GM18517 (cell line): ENCODE data around the gene PKD1L1.
A peak's percentile ranks its signal among the peaks of the same experiment; 100 is the strongest.
"Not testable (repeated sequence)": the region's sequence is repeated elsewhere in the genome, so short reads cannot be mapped to it uniquely, and the experiment has no call there.

Experiments used
- ATAC-seq: cut with Tn5 transposase; IDR thresholded peaks from one replicate; pipeline ENCODE4 v1.9.1; 2021; ENCODE audit warnings: mild to moderate bottlenecking, moderate library complexity; ENCODE audit not compliant: unreplicated experiment

The PKD1L1 gene, protein sequence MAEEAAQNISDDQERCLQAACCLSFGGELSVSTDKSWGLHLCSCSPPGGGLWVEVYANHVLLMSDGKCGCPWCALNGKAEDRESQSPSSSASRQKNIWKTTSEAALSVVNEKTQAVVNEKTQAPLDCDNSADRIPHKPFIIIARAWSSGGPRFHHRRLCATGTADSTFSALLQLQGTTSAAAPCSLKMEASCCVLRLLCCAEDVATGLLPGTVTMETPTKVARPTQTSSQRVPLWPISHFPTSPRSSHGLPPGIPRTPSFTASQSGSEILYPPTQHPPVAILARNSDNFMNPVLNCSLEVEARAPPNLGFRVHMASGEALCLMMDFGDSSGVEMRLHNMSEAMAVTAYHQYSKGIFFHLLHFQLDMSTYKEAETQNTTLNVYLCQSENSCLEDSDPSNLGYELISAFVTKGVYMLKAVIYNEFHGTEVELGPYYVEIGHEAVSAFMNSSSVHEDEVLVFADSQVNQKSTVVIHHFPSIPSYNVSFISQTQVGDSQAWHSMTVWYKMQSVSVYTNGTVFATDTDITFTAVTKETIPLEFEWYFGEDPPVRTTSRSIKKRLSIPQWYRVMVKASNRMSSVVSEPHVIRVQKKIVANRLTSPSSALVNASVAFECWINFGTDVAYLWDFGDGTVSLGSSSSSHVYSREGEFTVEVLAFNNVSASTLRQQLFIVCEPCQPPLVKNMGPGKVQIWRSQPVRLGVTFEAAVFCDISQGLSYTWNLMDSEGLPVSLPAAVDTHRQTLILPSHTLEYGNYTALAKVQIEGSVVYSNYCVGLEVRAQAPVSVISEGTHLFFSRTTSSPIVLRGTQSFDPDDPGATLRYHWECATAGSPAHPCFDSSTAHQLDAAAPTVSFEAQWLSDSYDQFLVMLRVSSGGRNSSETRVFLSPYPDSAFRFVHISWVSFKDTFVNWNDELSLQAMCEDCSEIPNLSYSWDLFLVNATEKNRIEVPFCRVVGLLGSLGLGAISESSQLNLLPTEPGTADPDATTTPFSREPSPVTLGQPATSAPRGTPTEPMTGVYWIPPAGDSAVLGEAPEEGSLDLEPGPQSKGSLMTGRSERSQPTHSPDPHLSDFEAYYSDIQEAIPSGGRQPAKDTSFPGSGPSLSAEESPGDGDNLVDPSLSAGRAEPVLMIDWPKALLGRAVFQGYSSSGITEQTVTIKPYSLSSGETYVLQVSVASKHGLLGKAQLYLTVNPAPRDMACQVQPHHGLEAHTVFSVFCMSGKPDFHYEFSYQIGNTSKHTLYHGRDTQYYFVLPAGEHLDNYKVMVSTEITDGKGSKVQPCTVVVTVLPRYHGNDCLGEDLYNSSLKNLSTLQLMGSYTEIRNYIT (N-terminal part only)

DNA sequence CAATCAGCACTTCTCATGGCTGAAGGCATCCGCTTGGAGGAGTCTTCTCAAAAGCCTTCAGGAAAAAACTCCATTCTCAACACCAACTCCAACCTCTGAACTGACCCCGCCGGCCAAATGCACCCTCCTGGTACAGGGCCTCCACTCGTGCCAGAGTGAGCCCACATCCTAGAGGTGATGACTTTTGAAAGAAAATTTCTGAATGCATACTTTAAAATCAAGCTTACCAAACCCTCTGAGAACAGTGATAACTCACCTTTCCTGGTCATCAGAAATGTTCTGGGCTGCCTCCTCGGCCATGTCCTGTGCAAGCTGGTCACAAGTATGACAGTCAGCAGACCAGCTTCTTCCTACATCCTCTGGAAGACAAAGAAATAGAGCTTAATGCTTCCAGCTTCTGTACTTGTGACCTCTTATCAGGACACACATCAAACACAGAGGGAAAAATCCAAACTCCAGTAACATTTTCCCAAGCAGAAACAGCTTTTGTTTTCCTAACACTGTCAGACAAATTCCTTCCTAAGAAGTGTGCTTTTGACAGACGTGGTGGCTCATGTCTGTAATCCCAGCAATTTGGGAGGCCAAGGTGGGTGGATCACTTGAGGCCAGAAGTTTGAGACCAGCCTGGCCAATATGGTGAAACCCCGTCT lies at the start of gene PKD1L1:
TSS of gene PKD1L1 (minus strand) at position 326 of the 650 bp plus-strand sequence. CDS start at position 300, 26 bp downstream.
- no peak for ATAC-seq

DNA sequence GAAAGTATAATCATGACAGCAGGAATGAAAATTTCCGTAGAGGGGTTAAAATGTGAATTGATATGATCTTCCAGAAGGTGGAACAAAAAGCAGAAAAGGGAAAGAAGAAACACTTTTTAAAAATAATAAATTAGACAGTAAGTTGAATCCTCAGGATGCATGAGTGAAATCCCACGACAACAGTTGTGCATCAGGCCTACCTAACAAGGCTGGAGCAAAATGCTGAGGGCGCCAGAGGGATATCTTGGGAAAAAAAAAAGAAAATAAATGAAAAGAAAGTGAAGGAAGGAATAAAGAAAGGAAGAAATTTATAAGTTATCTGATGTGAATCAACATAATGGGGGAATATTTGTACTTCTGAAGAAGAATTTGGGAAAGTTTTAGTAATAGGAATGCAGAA lies 44.2 kb upstream of the PKD1L1 start:
- no peak for ATAC-seq

DNA sequence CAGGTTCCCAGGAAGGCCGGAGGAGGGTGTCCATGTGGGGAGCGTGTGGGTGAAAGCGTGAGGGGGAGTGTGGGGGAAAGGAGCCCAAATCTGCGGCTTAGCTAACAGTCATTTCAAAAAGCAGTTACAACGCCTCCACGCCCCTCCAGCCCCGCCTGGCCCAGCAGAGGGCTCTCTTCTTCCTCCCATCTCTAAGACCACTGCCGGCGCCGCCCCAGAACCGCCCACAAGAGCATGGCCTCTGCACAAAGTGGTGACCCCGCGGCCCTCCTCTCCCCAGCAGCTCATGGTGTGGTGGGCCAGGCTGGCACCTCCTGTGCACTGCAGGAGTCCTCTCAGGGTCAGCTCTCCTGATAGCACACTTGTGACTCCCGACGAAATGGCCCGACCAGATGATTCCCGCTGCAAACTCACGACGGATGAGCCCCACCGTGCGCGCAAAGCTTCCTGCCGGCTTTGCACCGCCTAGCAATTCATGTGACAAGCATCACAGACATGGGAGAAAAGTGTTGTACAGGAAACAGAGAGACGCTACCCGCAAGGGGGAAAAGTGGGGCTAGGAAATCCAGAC lies 43.6 kb upstream of the PKD1L1 start:
- ATAC-seq: peak; percentile 98

DNA sequence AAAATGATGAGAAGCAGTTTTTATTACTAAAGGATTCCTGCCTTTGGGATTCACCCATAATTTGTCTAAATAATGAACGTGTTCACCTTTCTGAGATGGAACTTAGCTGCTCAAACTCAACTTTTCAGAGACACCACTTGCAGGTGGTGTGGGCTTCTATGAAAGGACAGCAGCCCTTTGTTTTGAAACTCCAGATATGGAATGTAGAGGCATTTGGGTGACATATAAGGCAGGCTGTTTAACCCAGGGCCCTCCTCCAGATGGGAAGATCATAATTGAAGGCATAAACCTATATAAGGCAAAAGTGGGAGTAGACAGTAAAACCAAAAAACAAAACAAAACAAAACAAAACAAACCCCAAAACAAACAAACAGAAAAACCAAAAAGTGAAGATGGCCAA lies 43.0 kb upstream of the PKD1L1 start:
- no peak for ATAC-seq

DNA sequence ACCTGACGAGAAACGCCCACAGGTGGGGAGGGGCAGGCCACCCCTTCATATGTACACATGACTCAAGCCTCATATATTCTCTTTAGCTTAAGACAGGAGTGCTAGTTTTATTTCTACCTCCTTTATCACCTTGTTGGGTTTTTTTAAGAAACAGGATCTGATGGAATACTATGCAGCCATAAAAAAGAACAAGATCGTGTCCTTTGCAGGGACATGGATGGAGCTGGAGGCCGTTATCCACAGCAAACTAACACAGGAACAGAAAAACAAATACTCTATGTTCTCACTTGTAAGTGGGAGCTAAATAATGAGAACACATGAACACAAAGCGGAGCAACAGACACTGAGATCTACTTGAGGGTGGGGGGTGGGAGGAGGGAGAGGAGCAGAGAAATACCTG lies 42.3 kb upstream of the PKD1L1 start:
- no peak for ATAC-seq

DNA sequence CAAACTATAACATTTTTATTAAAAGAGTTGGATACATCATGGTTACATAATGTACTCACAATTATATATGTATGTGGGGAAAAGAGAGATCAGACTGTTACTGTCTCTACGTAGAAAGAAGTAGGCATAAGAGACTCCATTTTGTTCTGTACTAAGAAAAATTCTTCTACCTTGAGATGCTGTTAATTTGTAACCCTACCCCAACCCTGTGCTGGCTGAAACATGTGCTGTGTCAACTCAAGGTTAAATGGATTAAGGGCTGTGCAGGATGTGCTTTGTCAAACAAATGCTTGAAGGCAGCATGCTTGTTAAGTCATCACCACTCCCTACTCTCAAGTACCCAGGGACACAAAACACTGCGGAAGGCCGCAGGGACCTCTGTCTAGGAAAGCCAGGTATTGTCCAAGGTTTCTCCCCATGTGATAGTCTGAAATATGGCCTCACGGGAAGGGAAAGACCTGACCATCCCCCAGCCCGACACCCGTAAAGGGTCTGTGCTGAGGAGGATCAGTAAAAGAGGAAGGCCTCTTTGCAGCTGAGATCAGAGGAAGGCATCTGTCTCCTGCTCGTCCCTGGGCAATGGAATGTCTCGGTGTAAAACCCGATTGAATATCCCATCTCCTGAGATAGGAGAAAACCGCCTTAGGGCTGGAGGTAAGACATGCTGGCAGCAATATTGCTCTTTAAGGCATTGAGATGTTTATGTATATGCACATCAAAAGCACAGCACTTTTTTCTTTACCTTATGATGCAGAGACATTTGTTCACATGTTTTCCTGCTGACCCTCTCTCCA lies 41.5 kb upstream of the PKD1L1 start:
- not testable (repeated sequence) for ATAC-seq

DNA sequence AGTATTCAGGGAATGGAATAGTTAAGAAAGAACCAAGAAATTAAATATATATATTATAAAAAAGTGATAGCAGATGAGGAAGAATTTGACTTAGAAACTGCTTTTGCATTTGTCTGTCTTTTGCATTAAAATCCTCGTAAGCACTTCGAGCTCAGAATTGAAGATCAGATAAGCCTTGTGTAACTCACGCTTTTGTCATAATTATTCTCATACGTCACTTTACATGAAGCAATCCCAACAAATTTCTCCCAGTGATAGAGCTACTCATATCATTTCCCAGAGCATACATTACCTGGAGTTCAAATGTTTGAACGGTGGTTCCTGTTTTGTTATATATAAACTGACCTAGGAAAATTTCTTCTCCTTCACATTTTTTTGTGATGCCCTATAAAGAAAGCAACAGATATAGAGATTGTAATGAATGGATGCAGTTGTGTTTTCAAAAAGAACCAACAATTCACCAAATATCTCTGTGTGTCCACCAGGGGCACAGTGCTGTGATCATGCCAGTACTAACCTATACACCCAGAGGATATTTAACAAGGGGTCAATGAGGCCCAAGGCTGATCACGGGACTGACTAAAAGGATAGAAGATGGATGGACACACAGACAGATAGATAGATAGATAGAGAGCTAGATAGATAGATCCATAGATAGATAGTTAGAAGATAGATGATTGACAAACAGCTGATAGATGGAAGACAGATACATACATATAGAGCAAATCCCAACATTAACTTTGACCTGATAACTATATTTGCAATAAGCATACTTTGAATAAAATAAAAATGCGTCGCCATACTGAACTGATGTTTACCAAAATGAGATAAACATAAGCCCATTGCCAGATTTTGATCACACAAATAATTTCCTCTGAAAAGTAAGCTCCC lies 40.5 kb upstream of the PKD1L1 start:
- ATAC-seq: no peak

DNA sequence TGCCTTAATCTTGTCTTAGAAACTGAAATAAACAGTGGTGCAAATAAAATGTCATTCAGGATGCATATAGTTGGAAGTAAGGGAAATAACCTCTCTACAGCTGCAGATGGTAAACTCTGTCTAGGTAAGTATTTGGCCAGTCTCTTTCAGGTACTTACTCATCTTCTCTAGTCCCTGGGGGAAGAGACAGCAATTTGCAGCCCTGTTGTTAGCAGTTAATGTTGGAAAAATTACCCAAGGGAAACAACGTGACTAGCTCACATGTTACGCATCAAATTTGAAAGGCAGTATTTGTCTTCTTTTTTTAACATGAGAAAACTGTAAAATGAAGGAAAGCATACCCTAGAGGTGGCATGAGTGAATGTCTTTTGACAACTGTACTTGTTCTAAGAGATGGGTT lies 34.3 kb upstream of the PKD1L1 start:
- ATAC-seq: no peak

DNA sequence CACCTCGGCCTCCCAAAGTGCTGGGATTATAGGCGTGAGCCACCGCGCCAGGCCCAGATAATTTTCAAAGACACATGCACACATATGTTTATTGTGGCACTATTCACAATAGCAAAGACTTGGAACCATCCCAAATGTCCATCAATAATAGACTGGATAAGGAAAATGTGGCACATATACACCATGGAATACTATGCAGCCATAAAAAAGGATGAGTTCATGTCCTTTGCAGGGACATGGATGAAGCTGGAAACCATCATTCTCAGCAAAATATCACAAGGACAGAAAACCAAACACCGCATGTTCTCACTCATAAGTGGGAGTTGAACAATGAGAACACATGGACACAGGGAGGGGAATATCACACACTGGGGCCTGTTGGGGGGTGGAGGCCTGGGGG lies 32.4 kb upstream of the PKD1L1 start:
- not testable (repeated sequence) for ATAC-seq

DNA sequence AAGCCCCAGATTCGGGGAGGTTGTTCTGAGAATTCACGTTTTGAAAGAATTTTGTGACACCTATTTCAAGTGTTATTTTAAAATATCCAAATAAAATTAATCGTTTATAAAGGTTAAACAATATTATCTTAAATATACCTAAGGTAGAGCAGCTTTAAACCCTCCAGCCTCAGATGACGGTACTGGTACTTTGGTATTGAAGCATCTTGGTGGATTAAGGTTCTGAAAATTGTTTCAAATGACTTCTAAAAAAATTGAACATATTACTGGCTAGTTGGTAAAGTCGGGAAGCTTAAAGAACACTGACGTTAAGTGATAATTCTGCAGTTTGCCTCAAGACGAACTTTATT lies 31.5 kb upstream of the PKD1L1 start:
- no peak for ATAC-seq

DNA sequence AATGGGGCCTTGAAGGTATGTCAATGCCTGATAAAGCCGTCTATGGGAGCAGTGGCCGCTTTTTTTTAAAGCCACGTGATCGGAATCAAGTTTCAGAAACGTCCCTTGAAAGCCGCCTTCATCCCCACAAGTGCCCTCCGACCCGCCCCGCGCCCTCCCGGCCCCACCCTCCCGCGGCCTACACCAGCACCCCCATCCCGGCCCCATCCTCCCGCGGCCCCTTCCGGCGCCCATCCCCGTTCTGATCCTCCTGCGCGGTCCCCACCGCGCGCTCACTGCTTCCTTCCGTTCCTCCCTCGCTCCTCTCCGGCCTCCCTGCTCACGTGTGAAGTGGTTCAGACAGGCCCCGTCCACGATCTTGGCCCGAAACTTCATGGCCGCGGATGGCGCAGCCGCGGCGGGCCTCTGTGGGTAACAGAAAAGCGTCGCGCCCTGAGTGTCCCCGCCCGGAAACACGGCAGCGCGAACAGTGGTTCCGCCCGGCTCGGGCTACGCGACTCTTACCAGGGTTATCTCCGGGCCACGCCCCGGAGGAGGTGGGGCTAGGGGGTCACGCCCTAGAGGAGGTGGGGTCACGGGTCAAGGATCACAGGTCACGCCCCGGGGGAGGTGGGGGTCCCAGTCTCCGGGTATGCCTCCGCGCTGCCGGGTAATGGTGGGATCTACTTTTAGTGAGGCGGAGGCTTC lies 31.0 kb upstream of the PKD1L1 start, which contains the start of gene HUS1:
TSS of gene HUS1 (minus strand) at position 471 of the 687 bp plus-strand sequence. CDS start at position 375, 96 bp downstream.
- ATAC-seq: peak; percentile 98

DNA sequence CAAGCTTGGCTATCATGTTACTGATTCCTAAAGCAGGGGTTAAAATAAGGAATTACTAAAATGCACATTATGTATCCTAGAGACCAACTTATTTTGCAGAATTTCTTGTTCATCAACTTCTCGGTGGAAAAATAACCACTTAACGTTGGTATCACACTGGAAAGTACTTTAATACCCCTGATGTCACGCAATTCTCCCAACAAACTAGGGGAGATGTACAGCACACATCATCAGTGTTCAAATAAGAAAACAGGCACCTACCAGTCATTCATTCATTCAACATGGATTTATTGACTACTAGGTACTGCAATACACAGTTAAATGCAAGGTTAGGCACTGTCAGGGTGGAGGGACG lies 30.5 kb upstream of the PKD1L1 start:
- no peak for ATAC-seq

DNA sequence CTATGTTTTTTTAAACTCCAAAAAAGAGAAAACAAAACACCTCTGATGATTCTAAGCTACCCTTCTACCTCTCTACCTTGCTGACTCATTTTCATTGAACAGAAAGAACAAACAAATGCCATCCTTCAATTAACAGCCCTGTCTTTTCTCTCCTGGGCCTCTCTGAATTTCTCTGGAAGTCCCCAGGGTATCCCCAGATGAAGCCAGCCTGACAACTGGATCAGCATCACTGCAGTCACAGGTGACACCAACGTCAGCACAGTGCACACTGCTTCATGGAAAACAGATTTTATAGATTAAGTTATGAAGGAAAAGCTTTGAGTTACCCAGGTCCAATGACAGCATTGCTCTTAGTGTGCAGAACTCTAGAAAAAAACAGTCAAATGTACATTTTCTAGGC lies 25.5 kb upstream of the PKD1L1 start:
- ATAC-seq: no peak

DNA sequence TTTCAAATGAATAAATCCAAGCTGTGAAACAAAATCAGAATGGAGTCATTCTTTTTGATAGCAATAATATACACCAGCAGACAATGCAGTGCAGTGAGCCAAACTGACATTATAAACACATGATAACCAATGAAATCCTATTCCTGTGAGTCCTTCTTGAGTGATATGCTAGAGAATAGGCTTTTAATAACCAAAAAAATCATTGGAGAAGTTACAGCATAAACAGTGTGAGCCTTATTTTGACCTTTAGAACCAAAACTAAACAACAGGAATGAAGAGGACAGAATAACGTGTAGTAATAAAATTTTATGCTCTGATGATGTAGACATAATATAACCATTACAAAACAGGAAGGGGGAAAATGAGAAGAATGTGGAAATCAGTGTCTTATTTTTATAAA lies 22.5 kb upstream of the PKD1L1 start:
- ATAC-seq: no peak

DNA sequence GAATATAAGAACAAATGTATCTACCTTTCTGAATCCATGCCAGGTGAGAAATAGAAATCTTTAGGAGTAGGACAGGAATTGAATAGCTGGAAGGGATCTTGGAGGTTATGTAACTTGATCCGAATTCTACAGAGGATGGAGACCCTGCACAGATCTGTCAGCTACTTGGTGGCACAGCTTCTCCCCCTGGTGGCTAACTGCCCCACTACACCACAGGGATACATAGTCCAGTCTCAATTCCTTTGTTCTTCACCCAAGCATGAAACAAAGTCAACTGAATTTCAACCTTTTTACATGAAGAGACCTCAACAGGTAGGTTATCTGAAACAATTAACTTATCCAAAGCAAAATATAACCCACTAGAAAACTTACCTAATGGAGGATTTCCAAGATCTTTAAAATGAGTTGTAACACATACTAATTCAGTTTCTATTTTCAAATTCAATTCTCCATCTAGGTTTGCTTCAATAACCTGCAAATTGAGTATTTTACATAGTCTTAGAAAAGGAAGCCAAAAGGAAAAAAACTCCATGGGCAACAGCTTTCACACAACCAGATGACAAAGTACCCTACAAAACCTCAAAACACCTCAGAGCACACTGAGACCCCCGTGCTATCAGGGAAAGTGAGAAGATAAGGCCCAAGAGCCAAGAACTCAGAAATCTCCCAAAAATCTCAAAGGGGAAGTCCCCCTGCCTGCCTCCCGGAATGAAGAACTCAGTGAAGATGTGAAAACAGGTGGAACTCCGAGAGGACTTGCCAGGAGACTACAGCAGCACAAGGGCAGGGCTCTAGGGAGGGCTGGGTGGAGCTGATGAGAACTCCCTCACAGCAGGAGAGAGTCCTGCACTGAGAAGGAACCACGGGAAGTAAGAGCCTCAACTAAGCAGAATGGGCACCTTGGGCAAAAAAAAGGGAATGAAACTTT lies 20.8 kb upstream of the PKD1L1 start:
- ATAC-seq: no peak

DNA sequence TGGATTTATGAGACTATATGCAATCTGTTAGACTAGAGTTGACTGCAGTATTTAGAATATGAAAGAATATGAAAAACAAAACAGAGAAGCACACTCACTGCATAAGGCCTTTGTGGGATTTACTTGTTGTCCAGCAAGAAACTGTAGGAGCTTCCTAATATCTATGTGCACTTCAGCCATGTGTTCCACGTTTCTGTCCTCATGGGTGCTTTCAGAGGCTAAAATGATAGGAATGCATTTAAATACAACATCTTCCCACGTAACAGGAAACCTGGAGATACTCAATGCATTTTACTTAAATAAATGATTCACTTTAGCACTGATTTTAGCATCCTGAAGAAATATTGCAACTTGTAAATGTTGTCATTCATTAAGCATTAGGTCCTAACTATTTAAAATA lies 19.4 kb upstream of the PKD1L1 start:
- ATAC-seq: no peak

DNA sequence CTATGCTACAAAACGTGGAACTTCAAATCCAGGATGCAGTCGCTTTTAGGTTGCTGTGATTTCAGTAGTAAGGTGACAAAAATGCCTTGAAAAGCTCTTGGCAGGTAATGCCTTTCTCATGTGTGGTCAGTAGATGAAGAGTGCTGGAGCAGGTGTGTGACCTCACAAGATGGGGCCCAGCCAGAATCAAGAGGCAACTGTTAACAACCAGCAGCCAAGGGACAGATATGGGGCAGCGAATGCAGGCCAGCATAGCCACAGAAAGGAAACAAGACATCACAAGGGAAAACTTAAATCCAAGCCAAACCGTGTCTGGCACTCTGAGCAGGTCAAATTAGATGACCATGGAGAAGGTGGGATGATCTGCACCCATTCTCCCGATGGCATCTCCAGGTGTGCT lies 18.9 kb upstream of the PKD1L1 start:
- ATAC-seq: no peak
